ENCODE results near the gene COMP.

COMP gene

GRCh38 chr19:18782559-18783225, 8.4 kb downstream of the COMP start:
- DNase-seq, result no peak

- DNase-seq, result no peak
Measured at GRCh38 chr19:18781885-18782527, 9.1 kb downstream of the COMP start.

DNA sequence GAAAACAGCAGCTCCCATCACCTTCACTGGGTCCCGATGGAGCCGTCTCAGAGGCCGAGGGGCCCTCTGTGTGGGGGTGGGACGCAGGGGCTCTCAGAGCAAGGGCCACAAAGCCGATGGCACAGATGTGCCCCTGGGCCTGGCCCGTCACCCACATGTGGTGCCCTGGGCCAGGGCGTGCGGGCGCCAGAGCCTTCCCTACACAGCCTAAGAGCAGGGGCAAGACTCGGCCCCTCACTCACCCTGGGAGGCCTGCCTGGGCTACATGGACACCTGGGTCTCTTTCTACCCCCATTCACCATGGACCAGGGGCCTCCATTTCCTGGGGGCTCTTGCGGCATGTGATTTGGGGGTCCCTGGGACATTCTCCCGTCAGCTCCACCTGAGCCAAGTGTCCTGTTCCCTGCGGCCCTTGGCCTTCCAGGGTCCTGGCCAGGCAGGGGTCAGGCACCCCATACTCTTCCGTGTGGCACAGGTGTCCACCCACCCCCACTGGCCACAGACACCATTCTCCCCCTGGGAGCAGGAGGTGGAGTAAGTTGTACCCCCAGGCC, 10.0 kb downstream of the COMP start:
- no peak for DNase-seq

- DNase-seq, result no peak
Measured at GRCh38 chr19:18780631-18781030, 10.5 kb downstream of the COMP start.

DNA sequence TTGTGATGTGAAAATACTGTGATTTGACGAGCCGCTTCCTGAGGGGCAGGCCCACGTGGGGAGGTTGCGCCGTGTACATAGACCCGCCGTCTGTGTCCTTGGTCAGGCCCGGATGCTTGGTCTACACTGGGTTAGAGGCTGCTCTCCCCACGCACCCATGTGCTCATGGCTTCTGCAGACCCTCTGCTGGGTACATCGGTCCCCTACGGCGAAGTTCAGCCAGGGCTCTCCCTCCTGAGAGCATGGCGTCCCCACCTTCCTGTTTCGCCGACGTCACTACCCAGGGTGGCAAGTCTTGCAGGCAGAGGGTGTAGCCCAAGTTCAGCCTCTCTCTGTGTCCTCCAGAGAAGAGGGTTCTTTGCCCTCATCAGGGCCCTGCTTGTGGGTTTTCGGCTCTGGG, 11.0 kb downstream of the COMP start:
- no peak for DNase-seq

GRCh38 chr19:18778826-18779495, 12.1 kb downstream of the COMP start:
- DNase-seq, result no peak

GRCh38 chr19:18778076-18778389, 13.1 kb downstream of the COMP start:
- DNase-seq, result no peak

DNA sequence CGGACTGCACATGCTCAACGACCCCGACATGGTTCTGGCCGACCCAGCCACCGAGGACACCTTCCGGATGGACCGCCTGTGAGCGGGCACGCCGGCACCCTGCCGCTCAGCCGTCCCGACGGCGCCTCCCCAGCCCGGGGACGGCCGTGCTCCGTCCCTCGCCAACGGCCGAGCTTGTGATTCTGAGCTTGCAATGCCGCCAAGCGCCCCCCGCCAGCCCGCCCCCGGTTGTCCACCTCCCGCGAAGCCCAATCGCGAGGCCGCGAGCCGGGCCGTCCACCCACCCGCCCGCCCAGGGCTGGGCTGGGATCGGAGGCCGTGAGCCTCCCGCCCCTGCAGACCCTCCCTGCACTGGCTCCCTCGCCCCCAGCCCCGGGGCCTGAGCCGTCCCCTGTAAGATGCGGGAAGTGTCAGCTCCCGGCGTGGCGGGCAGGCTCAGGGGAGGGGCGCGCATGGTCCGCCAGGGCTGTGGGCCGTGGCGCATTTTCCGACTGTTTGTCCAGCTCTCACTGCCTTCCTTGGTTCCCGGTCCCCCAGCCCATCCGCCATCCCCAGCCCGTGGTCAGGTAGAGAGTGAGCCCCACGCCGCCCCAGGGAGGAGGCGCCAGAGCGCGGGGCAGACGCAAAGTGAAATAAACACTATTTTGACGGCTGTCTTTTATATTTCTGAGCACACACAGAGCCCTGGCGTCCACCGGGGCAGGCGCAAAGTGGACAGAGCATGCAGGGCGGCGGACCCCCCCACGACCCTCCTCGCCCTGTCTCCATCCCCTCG, 13.6 kb downstream of the COMP start:
- DNase-seq, result no peak

DNA sequence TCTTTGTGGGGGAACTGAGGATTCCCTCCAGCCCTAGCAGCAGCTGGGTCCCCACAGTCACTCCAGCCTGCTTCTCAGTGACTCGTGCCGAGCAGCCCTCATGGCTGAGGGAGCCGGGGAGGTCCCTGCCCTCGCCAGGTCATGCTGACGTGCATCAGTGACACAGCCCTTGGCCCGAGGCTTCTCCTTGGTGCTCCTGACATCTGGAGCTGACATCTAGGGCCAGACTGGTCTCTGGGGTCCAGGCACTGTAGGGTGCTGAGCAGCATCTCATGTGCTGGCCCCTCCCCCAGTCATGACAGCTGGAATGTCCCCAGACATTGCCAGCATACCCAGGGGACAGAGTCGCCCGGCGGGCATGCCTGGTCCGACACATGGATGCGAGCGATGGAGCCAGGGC, 14.4 kb downstream of the COMP start:
- DNase-seq, result no peak

DNA sequence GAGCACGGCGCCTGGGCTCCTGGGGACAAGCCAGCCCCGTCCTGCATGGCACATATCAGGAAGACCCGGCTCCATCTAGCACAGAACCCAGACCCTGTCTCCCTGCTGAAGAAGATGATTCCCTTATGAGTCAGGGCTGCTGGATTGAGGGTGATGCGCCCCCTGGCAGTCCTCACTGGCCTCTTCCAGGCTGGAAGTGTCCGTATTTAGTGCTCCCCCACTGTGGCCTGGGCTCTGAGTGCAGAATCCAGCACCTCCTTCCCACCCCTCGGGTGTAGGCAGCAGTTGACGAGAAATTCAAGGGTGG, 14.9 kb downstream of the COMP start:
- DNase-seq, result no peak

GRCh38 chr19:18775586-18776287, 15.4 kb downstream of the COMP start:
- DNase-seq, result no peak

DNA sequence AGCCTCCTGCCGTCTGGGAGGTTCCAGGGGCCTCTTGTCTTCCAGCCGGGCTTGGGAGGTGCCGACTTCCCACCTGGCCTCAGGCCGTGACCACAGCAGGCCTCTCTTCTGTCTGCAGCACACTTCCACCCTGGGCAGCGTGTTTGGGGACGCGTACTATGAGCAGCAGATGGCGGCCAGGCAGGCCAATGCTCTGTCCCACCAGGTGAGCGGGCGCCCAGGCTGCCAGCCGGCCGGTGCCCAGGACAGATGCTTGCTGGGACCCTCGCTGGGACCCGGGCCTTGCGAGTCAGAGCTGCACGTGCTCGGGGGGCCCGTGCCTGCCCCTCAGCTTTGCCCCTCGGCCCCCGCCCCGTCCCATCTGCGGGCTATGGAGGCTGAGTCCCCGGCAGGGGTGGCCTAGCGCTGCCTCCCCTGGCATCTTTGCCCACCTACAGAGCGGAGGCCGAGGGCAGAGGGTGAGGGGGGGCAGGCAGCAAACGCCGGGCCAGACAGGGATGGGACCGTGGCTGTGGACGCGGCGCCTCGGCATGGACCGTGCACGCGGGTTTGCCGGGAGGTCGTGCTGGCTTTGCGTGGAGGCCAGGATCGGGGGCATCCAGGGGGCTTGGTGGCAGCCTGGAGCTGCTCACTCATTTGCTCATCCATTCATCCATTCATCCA, 16.2 kb downstream of the COMP start:
- DNase-seq, result no peak

DNA sequence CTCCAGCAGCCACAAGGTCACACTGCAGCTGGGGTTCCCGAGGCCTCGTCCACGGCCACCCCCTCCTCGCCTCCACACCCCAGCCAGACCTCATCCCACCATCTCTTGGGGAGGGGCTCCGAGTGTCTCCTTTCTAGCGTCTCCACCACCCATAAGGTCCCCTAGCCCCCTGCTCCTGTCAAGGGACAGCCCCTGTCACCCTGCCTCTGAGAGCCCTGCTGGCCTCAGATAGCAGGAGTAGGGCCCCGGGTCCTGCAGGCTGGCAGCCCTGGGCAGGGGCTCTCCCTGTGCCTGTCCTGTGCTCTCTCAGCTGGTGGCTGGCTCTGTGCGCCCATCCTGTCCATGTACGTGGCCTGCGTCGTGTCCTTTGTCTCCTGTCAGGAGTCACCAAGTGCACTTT, 17.0 kb downstream of the COMP start:
- no peak for DNase-seq

DNA sequence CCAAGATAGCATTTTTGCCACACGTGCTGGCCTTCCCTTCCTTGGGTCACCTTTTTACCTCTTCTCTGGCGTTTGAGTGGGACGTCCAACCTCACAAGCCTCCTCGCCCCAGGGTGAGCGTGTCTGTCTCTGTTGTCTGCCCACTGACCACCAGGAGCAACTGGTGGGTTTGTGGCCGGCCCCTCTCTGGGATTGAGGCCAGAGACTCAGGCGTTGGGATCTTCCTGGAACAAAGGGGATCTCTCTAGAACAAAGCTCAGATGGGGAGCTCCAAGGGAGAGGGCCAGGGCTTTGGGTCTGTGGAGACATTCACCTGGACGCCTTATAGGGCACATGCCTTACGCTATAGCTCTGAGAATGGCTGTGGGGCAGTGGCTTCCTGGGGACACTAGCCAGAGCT, 17.4 kb downstream of the COMP start:
- no peak for DNase-seq

DNA sequence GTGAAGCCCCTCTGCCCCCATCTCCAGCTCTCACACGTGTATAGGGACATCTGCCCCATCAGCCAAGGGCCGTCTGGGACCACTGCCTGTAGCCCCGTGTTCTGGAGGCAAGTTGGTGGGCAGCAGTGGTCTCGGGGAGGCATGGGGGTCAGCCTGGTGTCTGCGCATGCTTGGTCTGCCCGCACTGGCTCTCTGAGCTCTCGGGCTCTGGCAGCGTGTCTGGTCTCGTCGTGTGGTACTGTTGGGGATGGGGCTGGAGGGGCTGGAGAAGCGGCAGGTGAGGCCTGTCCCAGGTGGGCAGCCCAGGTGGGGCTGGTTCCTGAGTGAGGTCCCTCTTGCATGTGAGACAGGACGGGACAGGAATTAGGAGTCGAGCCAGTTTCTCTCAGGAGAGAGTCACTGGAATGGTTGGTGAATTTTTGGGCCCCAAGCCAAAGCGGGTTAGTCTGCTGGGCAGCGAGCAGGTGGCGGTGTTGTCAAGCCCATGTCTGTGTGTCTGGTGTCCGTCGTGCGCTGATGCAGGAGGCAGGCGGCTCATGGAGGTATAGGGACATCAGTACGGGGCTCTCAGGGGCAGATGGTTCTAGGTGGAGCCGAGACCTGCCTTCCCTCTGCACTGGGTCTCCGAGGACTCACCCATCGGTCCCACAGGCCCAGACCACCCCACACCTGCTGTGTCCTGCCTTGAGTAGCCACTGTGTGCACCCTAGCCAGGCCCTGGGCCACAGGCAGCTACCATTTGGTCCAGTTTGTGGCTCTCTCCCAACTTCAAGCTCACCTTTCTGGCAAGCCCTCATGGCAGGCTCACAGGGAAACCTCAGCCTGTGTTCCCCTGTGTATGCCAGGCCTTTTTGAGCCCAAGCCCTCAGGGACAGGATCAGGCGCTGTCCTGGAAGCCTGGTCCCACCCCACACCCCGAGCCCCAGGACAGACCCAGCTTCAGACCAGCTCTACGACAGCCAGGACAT, 18.2 kb downstream of the COMP start:
- DNase-seq, result no peak

DNA sequence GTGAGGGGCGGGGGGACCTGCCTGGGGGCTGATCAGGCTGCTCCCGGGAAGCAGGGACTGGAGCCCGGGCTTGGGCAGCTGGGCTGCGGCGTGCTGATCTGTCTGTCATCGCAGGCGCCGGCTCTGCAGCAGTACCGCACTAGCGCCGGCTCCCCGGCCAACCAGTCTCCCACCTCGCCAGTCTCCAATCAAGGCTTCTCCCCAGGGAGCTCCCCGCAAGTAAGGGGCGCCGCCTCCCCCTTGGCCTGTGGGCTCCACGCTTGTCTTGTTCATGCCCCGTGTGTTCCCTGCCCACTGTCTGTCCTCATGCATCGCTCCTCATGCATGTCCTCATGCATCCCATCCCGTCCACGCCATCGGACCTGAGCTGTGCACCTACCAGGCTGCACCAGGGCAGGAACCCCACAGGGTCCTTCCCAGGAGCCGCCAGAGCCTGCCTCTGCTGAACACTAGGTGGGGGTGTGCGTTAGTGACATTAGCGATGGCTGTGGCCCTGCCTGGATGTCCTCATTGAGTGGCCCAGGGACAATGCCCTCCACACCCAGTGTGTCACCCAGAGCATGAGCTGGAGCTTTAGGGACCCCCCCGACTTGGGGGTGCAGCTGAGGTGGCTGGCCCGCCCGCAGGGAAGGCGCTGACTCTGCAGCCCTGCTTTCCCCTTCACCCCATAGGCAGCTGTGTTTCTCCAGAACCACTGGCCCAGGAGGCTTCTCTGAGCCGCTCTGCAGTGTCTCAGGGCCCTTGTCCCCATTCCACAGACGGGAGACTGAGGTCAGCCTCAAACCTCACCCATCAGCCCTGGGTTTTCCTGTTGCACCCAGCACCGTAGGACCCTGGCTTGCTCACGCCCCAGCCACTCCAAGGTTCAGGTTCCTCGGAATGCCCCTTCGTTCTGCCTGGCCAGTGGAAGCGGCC, 19.5 kb downstream of the COMP start:
- DNase-seq, result no peak

DNA sequence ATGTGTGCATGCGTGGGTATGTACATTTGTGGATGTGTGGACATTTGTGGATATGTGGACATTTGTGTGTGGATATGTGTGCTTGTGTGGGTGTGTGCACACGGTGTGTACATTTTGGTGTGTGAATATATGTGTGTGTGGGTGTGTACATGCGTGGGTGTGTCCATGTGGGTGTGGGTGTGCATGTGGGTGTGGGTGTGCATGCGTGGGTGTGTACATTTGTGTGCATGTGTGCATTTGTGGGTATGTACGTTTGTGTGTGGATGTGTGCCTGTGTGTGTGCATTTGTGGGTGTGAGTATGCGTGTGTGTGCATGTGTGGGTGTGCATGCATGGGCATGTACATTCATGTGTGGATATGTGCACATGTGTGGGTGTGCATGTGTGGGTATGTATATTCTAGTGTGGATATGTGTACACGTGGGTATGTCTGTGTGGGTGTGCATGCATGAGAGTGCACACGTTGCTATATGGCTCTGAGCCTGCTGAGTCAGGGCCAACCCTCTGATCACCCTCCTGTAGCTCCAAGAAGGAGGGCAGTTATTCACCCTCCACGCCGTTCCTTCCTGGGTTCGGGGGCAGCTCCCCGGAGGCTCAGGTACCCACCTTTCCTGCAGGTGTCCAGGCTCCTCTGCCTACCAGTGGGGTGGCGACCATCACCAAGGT, 20.3 kb downstream of the COMP start:
- DNase-seq, result no peak

- DNase-seq, result no peak
Measured at GRCh38 chr19:18769989-18770528, 21.0 kb downstream of the COMP start.
